Stimulated activated naive CD8-positive, alpha-beta T cell treated with anti-CD3 and anti-CD28 coated beads, Interleukin-15, amount 100 ng/mL, for 72 hours (primary cell): ENCODE results near the gene CFAP100.
A peak's percentile ranks its signal among the peaks of the same experiment; 100 is the strongest.

Source experiments
- ATAC-seq: fragments of 150-1000 bp; cut with Tn5 transposase; 2 replicates; pipeline ENCODE4 v1.10.0; 2021; ENCODE audit warnings: mild to moderate bottlenecking, moderate library complexity
- DNase-seq, 2 donors: peaks; one replicate each; pipeline ENCODE4 v3.0.0; 2021 to 2022
- H3K27ac Mint-ChIP-seq, 2 donors: one replicate each; pipeline ENCODE4 v1.8.0; 2022; ENCODE audit warnings: mild to moderate bottlenecking in 2 of 2, mixed read lengths in 2 of 2, moderate library complexity in 2 of 2
- H3K27me3 Mint-ChIP-seq: one replicate; pipeline ENCODE4 v1.8.0; 2022; ENCODE audit warnings: mixed read lengths
- H3K4me1 Mint-ChIP-seq: one replicate; pipeline ENCODE4 v1.8.0; 2022; ENCODE audit warnings: mild to moderate bottlenecking, mixed read lengths
- H3K4me3 Mint-ChIP-seq, 2 donors: one replicate each; pipeline ENCODE4 v1.8.0; 2022; ENCODE audit warnings: mild to moderate bottlenecking in 2 of 2, mixed read lengths in 2 of 2, moderate library complexity in 1 of 2
- H3K9me3 Mint-ChIP-seq, 2 donors: one replicate each; pipeline ENCODE4 v1.8.0; 2022; ENCODE audit warnings: mixed read lengths in 2 of 2

Gene CFAP100

GRCh38 chr3:126459763-126460127 is 65.0 kb downstream of the CFAP100 start:
- ATAC-seq (no peak), DNase-seq (no peak)
- no peaks in the 10 kb centered on the region for H3K9me3 Mint-ChIP-seq
- H3K4me1 Mint-ChIP-seq = peaks cover 19% of the 10 kb centered on the region
- H3K27me3 Mint-ChIP-seq = no peaks in the 10 kb centered on the region
- no peak overlapping the region for H3K4me3 Mint-ChIP-seq
- H3K27ac Mint-ChIP-seq = no peak overlapping the region

GRCh38 chr3:126460381-126460780 is 65.7 kb downstream of the CFAP100 start:
- DNase-seq (no peak), ATAC-seq (no peak)
- Mint-ChIP-seq H3K4me3 (no peak overlapping the region), H3K27ac (no peak overlapping the region), H3K9me3 (no peaks in the 10 kb centered on the region), H3K4me1 (peaks cover 19% of the 10 kb centered on the region), H3K27me3 (no peaks in the 10 kb centered on the region)

GRCh38 chr3:126461450-126462070 is 66.9 kb downstream of the CFAP100 start:
- DNase-seq (no peak), ATAC-seq (no peak)
- no peaks in the 10 kb centered on the region for H3K27me3 Mint-ChIP-seq
- no peaks in the 10 kb centered on the region for H3K9me3 Mint-ChIP-seq
- H3K27ac Mint-ChIP-seq = peak overlapping the region in 1 of 2 donors; percentile 38
- no peak overlapping the region for H3K4me3 Mint-ChIP-seq
- H3K4me1 Mint-ChIP-seq = peaks cover 28% of the 10 kb centered on the region

DNA sequence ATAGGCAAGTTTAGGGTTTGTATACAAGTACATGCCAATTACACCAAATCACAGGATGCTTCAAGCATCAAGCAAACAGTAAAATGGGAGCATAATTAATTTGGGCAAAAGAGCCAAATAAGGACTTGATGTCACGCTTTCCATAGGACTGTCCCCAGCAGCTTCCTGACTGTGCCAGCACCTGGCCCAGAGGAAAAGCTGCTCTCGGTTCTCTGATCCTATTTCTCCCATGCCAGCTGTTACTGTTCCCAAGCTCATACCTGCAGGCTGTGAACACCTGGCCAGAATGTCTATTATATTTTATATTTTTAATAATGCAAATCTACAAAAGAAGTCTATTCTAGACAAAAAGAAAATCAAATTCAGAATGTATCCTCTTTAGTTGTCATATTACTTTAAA is 68.8 kb downstream of the CFAP100 start:
- H3K4me3 Mint-ChIP-seq = no peak overlapping the region
- no peak for DNase-seq
- no peaks in the 10 kb centered on the region for H3K9me3 Mint-ChIP-seq
- H3K27ac Mint-ChIP-seq = no peak overlapping the region
- no peak for ATAC-seq
- H3K27me3 Mint-ChIP-seq = no peaks in the 10 kb centered on the region
- H3K4me1 Mint-ChIP-seq = peaks cover 27% of the 10 kb centered on the region

GRCh38 chr3:126464093-126464492 is 69.4 kb downstream of the CFAP100 start:
- Mint-ChIP-seq H3K4me1 (peaks cover 33% of the 10 kb centered on the region), H3K27ac (peak overlapping the region in 1 of 2 donors; percentile 49)

DNA sequence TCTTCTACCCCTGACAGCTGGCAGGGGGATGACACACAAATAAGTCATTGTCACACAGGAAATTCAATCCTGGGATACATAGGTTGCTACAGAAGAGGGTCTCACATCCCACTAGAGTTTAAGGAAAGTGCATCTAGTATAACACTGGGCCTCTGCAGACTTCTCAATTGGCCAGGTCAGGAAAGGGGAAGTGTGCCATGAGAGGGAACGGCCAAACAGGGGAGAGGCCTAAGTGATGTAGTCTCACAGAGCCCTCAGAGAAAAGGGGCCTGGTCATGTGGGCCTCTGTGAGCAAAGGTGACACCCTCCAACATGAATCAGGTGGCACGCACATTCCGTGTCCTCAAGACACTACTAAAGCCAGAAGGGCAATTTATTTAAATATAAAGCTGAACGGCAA is 69.8 kb downstream of the CFAP100 start:
- peaks cover 37% of the 10 kb centered on the region for H3K4me1 Mint-ChIP-seq
- peak overlapping the region in 1 of 2 donors; percentile 49 for H3K27ac Mint-ChIP-seq
- DNase-seq (no peak), ATAC-seq (no peak)
- no peaks in the 10 kb centered on the region for H3K9me3 Mint-ChIP-seq
- H3K4me3 Mint-ChIP-seq = no peak overlapping the region
- H3K27me3 Mint-ChIP-seq = no peaks in the 10 kb centered on the region

More at GRCh38 chr3:126464093-126464492, 69.4 kb downstream of the CFAP100 start:
- no peaks in the 10 kb centered on the region for H3K9me3 Mint-ChIP-seq
- H3K4me3 Mint-ChIP-seq = no peak overlapping the region
- ATAC-seq (no peak), DNase-seq (no peak)
- H3K27me3 Mint-ChIP-seq = no peaks in the 10 kb centered on the region

GRCh38 chr3:126464997-126465396 is 70.3 kb downstream of the CFAP100 start:
- H3K9me3 Mint-ChIP-seq = no peaks in the 10 kb centered on the region
- ATAC-seq = no peak

DNA sequence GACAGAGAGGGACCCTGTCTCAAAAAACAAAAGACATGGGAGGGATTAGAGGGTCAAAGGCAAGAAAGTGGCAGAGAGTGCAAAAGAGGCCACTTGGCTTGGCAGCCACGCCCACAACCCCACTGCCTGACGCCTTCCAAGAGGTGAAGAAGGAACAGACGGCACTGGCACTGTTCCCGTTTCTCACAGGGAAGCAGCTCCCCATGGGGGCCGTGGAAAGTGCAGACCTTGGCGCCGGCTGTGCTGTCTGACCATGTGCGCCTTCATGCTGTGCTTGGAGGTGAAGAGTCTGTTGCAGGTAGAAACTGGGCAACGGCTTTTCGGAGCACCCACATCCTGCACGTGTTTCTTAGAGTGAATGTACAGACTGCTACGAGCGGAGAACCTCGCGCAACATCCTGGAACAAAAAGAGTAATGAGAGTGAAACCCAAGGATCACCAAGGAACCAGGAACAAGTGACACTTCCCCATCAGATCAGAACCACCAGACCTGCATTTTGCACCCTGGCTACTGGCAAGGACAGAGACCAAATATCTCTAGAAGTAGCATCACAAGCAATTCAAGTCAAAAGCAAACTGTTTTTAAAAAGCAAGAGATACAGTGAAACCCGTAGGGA is 71.3 kb downstream of the CFAP100 start:
- Mint-ChIP-seq H3K27me3 (no peaks in the 10 kb centered on the region), H3K9me3 (no peaks in the 10 kb centered on the region), H3K4me1 (peaks cover 44% of the 10 kb centered on the region), H3K27ac (peak overlapping the region in 1 of 2 donors; percentile 95), H3K4me3 (no peak overlapping the region)
- no peak for ATAC-seq
- no peak for DNase-seq

More at GRCh38 chr3:126464997-126465396, 70.3 kb downstream of the CFAP100 start:
- no peak for DNase-seq
- no peak overlapping the region for H3K27ac Mint-ChIP-seq
- no peaks in the 10 kb centered on the region for H3K27me3 Mint-ChIP-seq
- H3K4me3 Mint-ChIP-seq = no peak overlapping the region
- H3K4me1 Mint-ChIP-seq = peaks cover 42% of the 10 kb centered on the region

DNA sequence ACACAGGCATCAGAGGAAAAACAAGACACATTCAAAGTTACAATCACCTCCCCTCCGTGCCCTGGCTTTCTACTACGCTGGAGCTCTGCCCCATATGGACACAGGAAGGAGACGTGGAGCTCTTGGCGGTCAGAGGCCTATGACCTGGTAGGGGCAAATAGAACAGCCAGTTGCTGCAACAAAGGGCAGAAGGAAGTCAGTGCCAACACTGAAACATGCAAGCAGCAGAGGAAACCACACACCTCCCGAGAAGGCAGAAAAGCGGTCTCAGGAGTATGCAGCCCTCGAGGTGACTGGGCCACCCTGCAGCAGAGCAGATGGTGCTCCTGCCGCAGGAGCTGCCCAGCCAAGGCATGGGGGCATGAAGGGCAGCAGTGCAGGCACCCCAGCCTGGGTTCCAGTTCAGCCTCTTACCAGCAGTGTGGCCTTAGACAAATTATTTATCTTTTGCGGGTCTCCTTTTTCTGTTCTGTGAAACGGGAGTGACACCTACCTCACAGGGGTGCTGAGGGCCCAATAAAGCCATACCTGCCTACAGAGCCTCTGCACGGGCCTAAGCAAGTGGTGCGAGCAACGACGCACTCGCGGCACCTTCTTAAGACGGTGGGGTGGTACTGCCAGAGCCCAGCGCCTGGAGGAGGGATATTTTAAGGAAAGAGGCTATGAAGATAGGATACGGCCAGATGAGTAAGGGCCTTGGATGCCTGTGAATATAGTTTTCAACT is 72.3 kb downstream of the CFAP100 start:
- no peak for ATAC-seq
- Mint-ChIP-seq H3K27me3 (no peaks in the 10 kb centered on the region), H3K4me3 (no peak overlapping the region), H3K4me1 (peaks cover 39% of the 10 kb centered on the region), H3K9me3 (no peaks in the 10 kb centered on the region), H3K27ac (peak overlapping the region; percentile 84 to 95)
- DNase-seq = no peak

DNA sequence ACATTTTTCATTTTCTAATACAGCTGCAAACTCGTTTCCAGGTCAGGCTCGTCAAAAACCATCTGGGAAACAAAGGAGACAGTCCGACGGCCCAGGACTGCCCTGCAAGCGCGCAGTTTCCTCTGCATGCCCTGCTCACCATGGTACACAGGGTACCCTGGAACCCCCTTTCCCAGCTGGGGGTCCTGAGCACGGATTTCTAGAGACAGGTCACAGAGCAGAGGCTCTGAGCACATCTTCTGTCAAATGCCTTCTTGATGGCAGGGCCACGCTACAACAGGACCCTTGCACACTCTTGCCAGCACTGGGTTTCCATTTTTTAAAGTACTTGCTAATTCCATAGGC is 72.9 kb downstream of the CFAP100 start:
- ATAC-seq = no peak
- H3K27ac Mint-ChIP-seq = no peak overlapping the region
- no peaks in the 10 kb centered on the region for H3K27me3 Mint-ChIP-seq
- peaks cover 45% of the 10 kb centered on the region for H3K4me1 Mint-ChIP-seq
- no peaks in the 10 kb centered on the region for H3K9me3 Mint-ChIP-seq
- no peak overlapping the region for H3K4me3 Mint-ChIP-seq
- DNase-seq = no peak

- peaks cover 51% of the 10 kb centered on the region for H3K4me1 Mint-ChIP-seq
These were observed 73.6 kb downstream of the CFAP100 start for GRCh38 chr3:126468028-126468891.

GRCh38 chr3:126469479-126469878 is 74.8 kb downstream of the CFAP100 start:
- Mint-ChIP-seq H3K4me1 (peaks cover 64% of the 10 kb centered on the region), H3K27ac (peak overlapping the region; percentile 36 to 94), H3K9me3 (no peaks in the 10 kb centered on the region), H3K27me3 (no peaks in the 10 kb centered on the region), H3K4me3 (no peak overlapping the region)
- ATAC-seq (no peak), DNase-seq (no peak)

More at GRCh38 chr3:126468028-126468891, 73.6 kb downstream of the CFAP100 start:
- Mint-ChIP-seq H3K4me3 (no peak overlapping the region), H3K27me3 (no peaks in the 10 kb centered on the region), H3K27ac (peak overlapping the region; percentile 85 to 91), H3K9me3 (no peaks in the 10 kb centered on the region)
- DNase-seq = no peak
- no peak for ATAC-seq

- peak overlapping the region; percentile 1 to 81 for H3K27ac Mint-ChIP-seq
- ATAC-seq (no peak), DNase-seq (peak in 1 of 2 donors; percentile 39)
- no peaks in the 10 kb centered on the region for H3K27me3 Mint-ChIP-seq
- H3K9me3 Mint-ChIP-seq = no peaks in the 10 kb centered on the region
- peak overlapping the region; percentile 63 to 73 for H3K4me3 Mint-ChIP-seq
- H3K4me1 Mint-ChIP-seq = peaks cover 62% of the 10 kb centered on the region
These were observed 77.7 kb downstream of the CFAP100 start for GRCh38 chr3:126472277-126473006.

- peak overlapping the region; percentile 63 to 73 for H3K4me3 Mint-ChIP-seq
- H3K27ac Mint-ChIP-seq = peak overlapping the region; percentile 72 to 91
- DNase-seq = no peak
- H3K4me1 Mint-ChIP-seq = peaks cover 56% of the 10 kb centered on the region
- ATAC-seq = no peak
- no peaks in the 10 kb centered on the region for H3K27me3 Mint-ChIP-seq
- no peaks in the 10 kb centered on the region for H3K9me3 Mint-ChIP-seq
These were observed 78.8 kb downstream of the CFAP100 start for GRCh38 chr3:126473292-126474168.
